Neural cell (in vitro differentiated cells): ENCODE results near the gene ZNF431. TPM values are rescaled to one million over a fixed set of nuclear protein-coding genes. Genes with fewer than 3 reads are reported as not detected.

Experiments
- H2AFZ ChIP-seq: fragments of 200-600, 300-800 bp; sonication (generic), shearing (Covaris generic); 2 replicates; pipeline ENCODE4 v1.6.0; 2014; ENCODE audit warnings: low read depth, mild to moderate bottlenecking, antibody characterized with exemption, low read length, moderate library complexity
- H3F3A ChIP-seq: fragments of 200-600 bp; shearing (Covaris generic); 2 replicates; pipeline ENCODE4 v1.6.1; 2016; ENCODE audit warnings: mild to moderate bottlenecking, moderate library complexity, mixed read lengths, antibody characterized with exemption, low read length; ENCODE audit not compliant: insufficient read depth, poor library complexity, severe bottlenecking
- H3K27ac ChIP-seq: fragments of 200-600, 300-800 bp; sonication (generic), shearing (Covaris generic); 2 replicates; pipeline ENCODE4 v1.5.1; 2014; ENCODE audit warnings: mild to moderate bottlenecking, low read length, moderate library complexity
- H3K27me3 ChIP-seq: fragments of 300-800, 200-600 bp; sonication (generic), shearing (Covaris generic); 2 replicates; pipeline ENCODE4 v1.6.0; 2014; ENCODE audit warnings: mild to moderate bottlenecking, low read depth, low read length, moderate library complexity; ENCODE audit not compliant: insufficient read depth
- H3K36me3 ChIP-seq: fragments of 300-800, 200-600 bp; sonication (generic), shearing (Covaris generic); 2 replicates; pipeline ENCODE4 v1.5.1; 2014; ENCODE audit warnings: mild to moderate bottlenecking, antibody characterized with exemption, low read length, moderate library complexity; ENCODE audit not compliant: insufficient read depth
- H3K4me2 ChIP-seq: fragments of 300-800, 200-600 bp; sonication (generic), shearing (Covaris generic); 2 replicates; pipeline ENCODE4 v1.6.0; 2014; ENCODE audit warnings: mild to moderate bottlenecking, low read length
- H3K4me3 ChIP-seq: fragments of 300-800, 200-600 bp; sonication (generic), shearing (Covaris generic); 2 replicates; pipeline ENCODE4 v1.5.1; 2014; ENCODE audit warnings: mild to moderate bottlenecking, low read length, moderate library complexity
- H3K79me2 ChIP-seq: fragments of 200-600 bp; shearing (Covaris generic); replicated peaks from 2 replicates; pipeline ENCODE4 v1.6.0; 2014; ENCODE audit warnings: mild to moderate bottlenecking, low read length, moderate library complexity; ENCODE audit not compliant: insufficient read depth
- H3K9ac ChIP-seq: fragments of 300-800, 200-600 bp; sonication (generic), shearing (Covaris generic); 2 replicates; pipeline ENCODE4 v1.6.1; 2016; ENCODE audit warnings: mild to moderate bottlenecking, low read length, mixed read lengths
- H3K9me2 ChIP-seq: fragments of 200-600 bp; shearing (Covaris generic); 2 replicates; pipeline ENCODE4 v1.6.1; 2016; ENCODE audit warnings: mild to moderate bottlenecking, low read length, mixed read lengths; ENCODE audit not compliant: insufficient read depth
- H3K9me3 ChIP-seq: fragments of 200-600, 300-800 bp; sonication (generic), shearing (Covaris generic); 2 replicates; pipeline ENCODE4 v1.6.1; 2016; ENCODE audit warnings: mild to moderate bottlenecking, mixed run types, low read length, moderate library complexity, mixed read lengths
- H4K20me1 ChIP-seq: fragments of 200-600 bp; shearing (Covaris generic); 2 replicates; pipeline ENCODE4 v1.6.1; 2016; ENCODE audit warnings: mild to moderate bottlenecking, mixed run types; ENCODE audit not compliant: insufficient read depth
- EP300 ChIP-seq: fragments of 450-650 bp; conservative IDR thresholded peaks from 2 replicates; pipeline ENCODE4 v1.6.1; 2014; ENCODE audit warnings: antibody characterized with exemption, mild to moderate bottlenecking, moderate library complexity; ENCODE audit not compliant: poor library complexity, severe bottlenecking
- EZH2 ChIP-seq: fragments of 200-600, 300-800 bp; shearing (Covaris generic), sonication (generic); IDR thresholded peaks from 2 replicates; pipeline ENCODE4 v1.6.1; 2014; ENCODE audit warnings: antibody characterized with exemption, low read length, borderline replicate concordance, mild to moderate bottlenecking; ENCODE audit not compliant: insufficient read depth, poor library complexity, severe bottlenecking
- MXI1 ChIP-seq: fragments of 450-650 bp; conservative IDR thresholded peaks from 2 replicates; pipeline ENCODE4 v1.6.1; 2014; ENCODE audit warnings: antibody characterized with exemption, mild to moderate bottlenecking; ENCODE audit not compliant: poor library complexity, severe bottlenecking
- POLR2AphosphoS5 ChIP-seq: IDR thresholded peaks from 2 replicates; pipeline ENCODE4 v1.6.1; 2012
- RAD21 ChIP-seq: fragments of 450-650 bp; conservative IDR thresholded peaks from 2 replicates; pipeline ENCODE4 v1.6.1; 2014; ENCODE audit warnings: antibody characterized with exemption, mild to moderate bottlenecking, moderate library complexity
- SMC3 ChIP-seq: fragments of 450-650 bp; conservative IDR thresholded peaks from 2 replicates; pipeline ENCODE4 v1.6.1; 2014; ENCODE audit warnings: antibody characterized with exemption, mild to moderate bottlenecking, moderate library complexity; ENCODE audit not compliant: poor library complexity
- TAF1 ChIP-seq: IDR thresholded peaks from 2 replicates; pipeline ENCODE4 v1.6.1; 2012; ENCODE audit warnings: low read depth
- polyA plus RNA-seq: library from polyadenylated mRNA; depleted of rRNA; stranded (reverse); fragments of >200 nt; gene quantifications from 2 replicates; pipeline ENCODE4 v1.2.3, GENCODE V29; 2014
- TF ChIP-seq, protein P1 (sequence below): IDR thresholded peaks from 2 replicates; pipeline ENCODE4 v1.6.1; 2012; ENCODE audit warnings: borderline replicate concordance
- TF ChIP-seq, protein P2 (sequence below): fragments of 450-650 bp; IDR thresholded peaks from 2 replicates; pipeline ENCODE4 v1.5.1; 2014; ENCODE audit warnings: antibody characterized with exemption, mild to moderate bottlenecking, moderate library complexity; ENCODE audit not compliant: poor library complexity, severe bottlenecking

The ZNF431 gene
- polyA plus RNA-seq, 1 donor from 2014 or later = 16.3 TPM

DNA sequence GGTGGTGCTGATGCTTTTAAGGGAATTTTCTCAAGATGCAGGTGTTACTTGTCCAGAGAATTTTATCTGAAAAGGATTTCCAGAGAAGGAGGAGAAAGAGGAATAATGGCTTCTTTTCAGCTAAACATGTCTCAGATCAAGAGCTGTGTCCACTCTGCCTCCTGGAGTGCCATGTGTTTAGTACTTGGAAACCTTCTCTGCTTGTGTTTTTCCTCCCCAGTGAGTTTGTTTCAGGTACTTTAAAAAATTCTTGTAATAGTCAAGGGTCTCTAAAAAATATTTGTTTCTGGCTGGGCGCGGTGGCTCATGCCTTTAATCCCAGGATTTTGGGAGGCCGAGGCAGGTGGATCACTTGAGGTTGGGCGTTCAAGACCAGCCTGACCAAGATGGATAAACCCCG lies 22.7 kb downstream of the ZNF431 start:
- no peaks in the 10 kb centered on the region for H3K9me2 ChIP-seq
- H3K4me2 ChIP-seq = no peak overlapping the region
- H3K79me2 ChIP-seq = peaks cover 34% of the 10 kb centered on the region
- H3K9me3 ChIP-seq = no peaks in the 10 kb centered on the region
- H3F3A ChIP-seq = no peaks in the 10 kb centered on the region
- no peak overlapping the region for H2AFZ ChIP-seq
- H3K9ac ChIP-seq = no peak overlapping the region
- H3K27ac ChIP-seq = no peak overlapping the region
- no peak for TF ChIP-seq MXI1
- TF ChIP-seq, protein P1, sequence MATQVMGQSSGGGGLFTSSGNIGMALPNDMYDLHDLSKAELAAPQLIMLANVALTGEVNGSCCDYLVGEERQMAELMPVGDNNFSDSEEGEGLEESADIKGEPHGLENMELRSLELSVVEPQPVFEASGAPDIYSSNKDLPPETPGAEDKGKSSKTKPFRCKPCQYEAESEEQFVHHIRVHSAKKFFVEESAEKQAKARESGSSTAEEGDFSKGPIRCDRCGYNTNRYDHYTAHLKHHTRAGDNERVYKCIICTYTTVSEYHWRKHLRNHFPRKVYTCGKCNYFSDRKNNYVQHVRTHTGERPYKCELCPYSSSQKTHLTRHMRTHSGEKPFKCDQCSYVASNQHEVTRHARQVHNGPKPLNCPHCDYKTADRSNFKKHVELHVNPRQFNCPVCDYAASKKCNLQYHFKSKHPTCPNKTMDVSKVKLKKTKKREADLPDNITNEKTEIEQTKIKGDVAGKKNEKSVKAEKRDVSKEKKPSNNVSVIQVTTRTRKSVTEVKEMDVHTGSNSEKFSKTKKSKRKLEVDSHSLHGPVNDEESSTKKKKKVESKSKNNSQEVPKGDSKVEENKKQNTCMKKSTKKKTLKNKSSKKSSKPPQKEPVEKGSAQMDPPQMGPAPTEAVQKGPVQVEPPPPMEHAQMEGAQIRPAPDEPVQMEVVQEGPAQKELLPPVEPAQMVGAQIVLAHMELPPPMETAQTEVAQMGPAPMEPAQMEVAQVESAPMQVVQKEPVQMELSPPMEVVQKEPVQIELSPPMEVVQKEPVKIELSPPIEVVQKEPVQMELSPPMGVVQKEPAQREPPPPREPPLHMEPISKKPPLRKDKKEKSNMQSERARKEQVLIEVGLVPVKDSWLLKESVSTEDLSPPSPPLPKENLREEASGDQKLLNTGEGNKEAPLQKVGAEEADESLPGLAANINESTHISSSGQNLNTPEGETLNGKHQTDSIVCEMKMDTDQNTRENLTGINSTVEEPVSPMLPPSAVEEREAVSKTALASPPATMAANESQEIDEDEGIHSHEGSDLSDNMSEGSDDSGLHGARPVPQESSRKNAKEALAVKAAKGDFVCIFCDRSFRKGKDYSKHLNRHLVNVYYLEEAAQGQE = no peak
- TF ChIP-seq RAD21 = no peak
- TF ChIP-seq, protein P2, sequence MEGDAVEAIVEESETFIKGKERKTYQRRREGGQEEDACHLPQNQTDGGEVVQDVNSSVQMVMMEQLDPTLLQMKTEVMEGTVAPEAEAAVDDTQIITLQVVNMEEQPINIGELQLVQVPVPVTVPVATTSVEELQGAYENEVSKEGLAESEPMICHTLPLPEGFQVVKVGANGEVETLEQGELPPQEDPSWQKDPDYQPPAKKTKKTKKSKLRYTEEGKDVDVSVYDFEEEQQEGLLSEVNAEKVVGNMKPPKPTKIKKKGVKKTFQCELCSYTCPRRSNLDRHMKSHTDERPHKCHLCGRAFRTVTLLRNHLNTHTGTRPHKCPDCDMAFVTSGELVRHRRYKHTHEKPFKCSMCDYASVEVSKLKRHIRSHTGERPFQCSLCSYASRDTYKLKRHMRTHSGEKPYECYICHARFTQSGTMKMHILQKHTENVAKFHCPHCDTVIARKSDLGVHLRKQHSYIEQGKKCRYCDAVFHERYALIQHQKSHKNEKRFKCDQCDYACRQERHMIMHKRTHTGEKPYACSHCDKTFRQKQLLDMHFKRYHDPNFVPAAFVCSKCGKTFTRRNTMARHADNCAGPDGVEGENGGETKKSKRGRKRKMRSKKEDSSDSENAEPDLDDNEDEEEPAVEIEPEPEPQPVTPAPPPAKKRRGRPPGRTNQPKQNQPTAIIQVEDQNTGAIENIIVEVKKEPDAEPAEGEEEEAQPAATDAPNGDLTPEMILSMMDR = no peak
- no peak for TF ChIP-seq EP300
- TF ChIP-seq SMC3 = no peak
- TF ChIP-seq POLR2AphosphoS5 = no peak
- no peak for TF ChIP-seq EZH2
- TF ChIP-seq TAF1 = no peak
- H3K4me3 ChIP-seq = no peak overlapping the region
- H4K20me1 ChIP-seq = no peaks in the 10 kb centered on the region
- peaks cover 4% of the 10 kb centered on the region for H3K36me3 ChIP-seq
- no peaks in the 10 kb centered on the region for H3K27me3 ChIP-seq

GRCh38 chr19:21166436-21166835 lies 24.6 kb downstream of the ZNF431 start:
- H3F3A ChIP-seq = no peaks in the 10 kb centered on the region

More at GRCh38 chr19:21166436-21166835, 24.6 kb downstream of the ZNF431 start:
- Histone ChIP-seq H3K27me3 (no peaks in the 10 kb centered on the region), H3K9ac (no peak overlapping the region), H3K36me3 (peaks cover 7% of the 10 kb centered on the region), H3K4me3 (no peak overlapping the region), H3K27ac (no peak overlapping the region), H2AFZ (no peak overlapping the region), H3K9me2 (no peaks in the 10 kb centered on the region), H3K4me2 (no peak overlapping the region), H4K20me1 (no peaks in the 10 kb centered on the region), H3K79me2 (peaks cover 17% of the 10 kb centered on the region), H3K9me3 (no peaks in the 10 kb centered on the region)
- TF ChIP-seq, protein P1 = no peak
- TF ChIP-seq SMC3 (no peak), POLR2AphosphoS5 (no peak), TAF1 (no peak)
- TF ChIP-seq, protein P2 = no peak
